Measurements from ENCODE around the gene SDF4. TPM values are rescaled to one million over a fixed set of nuclear protein-coding genes. Genes with fewer than 3 reads are reported as not detected.

The SDF4 gene
- total and polyA plus RNA-seq, 2 of the 4 experiments (the other 2 are of a cell fraction): 57.0 to 250 TPM

GRCh38 chr1:1254667-1254998, 22.8 kb upstream of the SDF4 start:
- Histone ChIP-seq H4K8ac (ENCODE audit: low read depth in 2 of 2, low read length in 2 of 2) (no peak overlapping the region), H2AK5ac (ENCODE audit: low read depth, low read length) (no peak overlapping the region), H3K4ac (ENCODE audit: low read depth, low read length) (no peak overlapping the region), H2BK20ac (ENCODE audit: low read depth, low read length) (no peak overlapping the region), H3K79me1 (ENCODE audit: low read depth in 1 of 2, low read length in 2 of 2) (peaks cover 12 to 45% of the 10 kb centered on the region in 2 experiments), H2AK9ac (replicated peaks; ENCODE audit: low read depth, low read length, poor library complexity) (no peak overlapping the region), H2BK15ac (ENCODE audit: low read depth, low read length) (no peak overlapping the region), H4K5ac (ENCODE audit: low read depth, low read length) (no peak overlapping the region), H3K4me2 (ENCODE audit: low read depth, low read length) (no peak overlapping the region), H3K27ac (ENCODE audit: insufficient read depth, low read length) (no peak overlapping the region), H3K9me1 (ENCODE audit: insufficient read depth, low read length) (peaks cover 7% of the 10 kb centered on the region), H3K18ac (ENCODE audit: low read depth, low read length) (no peak overlapping the region), H3K23ac (ENCODE audit: low read depth, low read length) (no peak overlapping the region), H3K4me1 (ENCODE audit: control insufficient read depth, insufficient read depth, low read length) (peaks cover 15% of the 10 kb centered on the region), H3K4me3 (ENCODE audit: insufficient read depth, low read depth, low read length) (no peak overlapping the region), H3K56ac (ENCODE audit: extremely low read depth, insufficient read depth, low read length) (no peak overlapping the region), H4K91ac (ENCODE audit: insufficient read depth, low read depth, low read length) (no peak overlapping the region), H3K9me3 (ENCODE audit: control insufficient read depth, insufficient read depth, low read length) (no peaks in the 10 kb centered on the region), H3K36me3 (ENCODE audit: control insufficient read depth, insufficient read depth, low read length) (peaks cover 65% of the 10 kb centered on the region), H3K27me3 (ENCODE audit: control insufficient read depth, insufficient read depth, low read length) (no peaks in the 10 kb centered on the region), H2AFZ (replicated peaks; ENCODE audit: low read length, poor library complexity) (no peak overlapping the region), H3K14ac (replicated peaks; ENCODE audit: low read depth, low read length) (no peak overlapping the region), H4K20me1 (ENCODE audit: insufficient read depth, low read length) (peaks cover 10% of the 10 kb centered on the region), H2BK5ac (ENCODE audit: low read depth, low read length, poor library complexity, severe bottlenecking) (no peak overlapping the region), H2BK120ac (ENCODE audit: low read depth, low read length) (no peak overlapping the region), H3K9ac (ENCODE audit: low read depth, low read length) (no peak overlapping the region)
- WGBS, 2 experiments (ENCODE audit: extremely low coverage in 2 of 2, insufficient read length in 1 of 2): 87% methylated on average over 7 of the region's 21 CpGs; no CpG with 5 or more reads in 1 of the 2 experiments
- TF ChIP-seq SMC3 (IDR thresholded peaks at IDR 0.05; ENCODE audit: low read depth, low read length) (no peak), RAD21 (IDR thresholded peaks at IDR 0.05; ENCODE audit: low read length) (no peak), USF2 (IDR thresholded peaks at IDR 0.05; ENCODE audit: low read depth, low read length) (no peak), RCOR1 (IDR thresholded peaks at IDR 0.05; ENCODE audit: insufficient replicate concordance, low read length) (no peak), RFX5 (IDR thresholded peaks at IDR 0.05; ENCODE audit: low read depth, low read length) (no peak), POLR2A (IDR thresholded peaks at IDR 0.05; ENCODE audit: low read depth, low read length) (no peak), ELK1 (IDR thresholded peaks at IDR 0.05; ENCODE audit: borderline replicate concordance, low read depth, low read length) (no peak), BHLHE40 (IDR thresholded peaks at IDR 0.05; ENCODE audit: low read depth, low read length) (no peak), CHD1 (IDR thresholded peaks at IDR 0.05; ENCODE audit: low read depth, low read length) (no peak), NFE2L2 (IDR thresholded peaks at IDR 0.05; ENCODE audit: low read depth, low read length) (no peak), MAZ (IDR thresholded peaks at IDR 0.05; ENCODE audit: borderline replicate concordance, low read depth, low read length) (no peak), MAFK (IDR thresholded peaks at IDR 0.05; ENCODE audit: low read depth, low read length) (no peak), FOS (IDR thresholded peaks at IDR 0.05; ENCODE audit: low read depth, low read length) (no peak)
- BruUV-seq (replicated peaks): no TSS peak
- no peak for DNase-seq
- ATAC-seq (ENCODE audit: low read depth): no peak
- ChIA-PET POLR2A (ENCODE audit: unreplicated experiment) (no interaction called here), CTCF (no interaction called here)
- intact Hi-C loops (cut with micrococcal nuclease) (no loop called here), dilution Hi-C loops (cut with HindIII; ENCODE audit: low sequenced_read_pairs, unreplicated experiment) (no loop called here), in situ Hi-C loops (cut with MboI; ENCODE audit: low sequenced_read_pairs) (no loop called here)

Measured in IMR-90 (cell line).